Endothelial cell (in vitro differentiated cells): ENCODE data around the gene FNDC5. TPM values are rescaled to one million over a fixed set of nuclear protein-coding genes. Genes with fewer than 3 reads are reported as not detected.
A peak's percentile ranks its signal among the peaks of the same experiment; 100 is the strongest.

ENCODE experiments used
- DNase-seq: peaks from one replicate; pipeline ENCODE4 v3.0.0; 2021; ENCODE audit warnings: low spot score
- H3K27ac Mint-ChIP-seq: one replicate; pipeline ENCODE4 v1.8.0; 2021; ENCODE audit warnings: mixed read lengths, inconsistent platforms; ENCODE audit not compliant: unreplicated experiment
- H3K27me3 Mint-ChIP-seq: one replicate; pipeline ENCODE4 v1.8.0; 2021; ENCODE audit warnings: mild to moderate bottlenecking, moderate library complexity, mixed read lengths, inconsistent platforms; ENCODE audit not compliant: unreplicated experiment
- H3K36me3 Mint-ChIP-seq: one replicate; pipeline ENCODE4 v1.8.0; 2021; ENCODE audit warnings: mild to moderate bottlenecking, low read depth, mixed read lengths, inconsistent platforms; ENCODE audit not compliant: unreplicated experiment
- H3K4me1 Mint-ChIP-seq: one replicate; pipeline ENCODE4 v1.8.0; 2021; ENCODE audit warnings: mild to moderate bottlenecking, mixed read lengths, inconsistent platforms; ENCODE audit not compliant: unreplicated experiment
- H3K4me3 Mint-ChIP-seq: one replicate; pipeline ENCODE4 v1.8.0; 2021; ENCODE audit warnings: mild to moderate bottlenecking, mixed read lengths, inconsistent platforms; ENCODE audit not compliant: unreplicated experiment
- H3K9me3 Mint-ChIP-seq: one replicate; pipeline ENCODE4 v1.8.0; 2021; ENCODE audit warnings: mixed read lengths, inconsistent platforms; ENCODE audit not compliant: unreplicated experiment
- CTCF ChIP-seq: fragments of 200-600 bp; sonication (generic); IDR thresholded peaks from one replicate; pipeline ENCODE4 v1.5.0; 2021; ENCODE audit warnings: antibody characterized with exemption; ENCODE audit not compliant: unreplicated experiment
- total RNA-seq: library from RNA; stranded (reverse); fragmentation: NEBNext Ultra II Directional; extraction: Animal tissue kit (Norgen Biotek cat#: 25700); gene quantifications from one replicate; pipeline ENCODE4 v1.2.1, GENCODE V29; 2021; ENCODE audit not compliant: unreplicated experiment

Gene FNDC5
- total RNA-seq, 1 donor from 2014 or later, result 5.5 TPM

GRCh38 chr1:32874860-32875752 is 4.4 kb upstream of the FNDC5 start:
- peaks cover 12% of the 10 kb centered on the region for H3K4me1 Mint-ChIP-seq
- peaks cover 11% of the 10 kb centered on the region for H3K27me3 Mint-ChIP-seq
- no peaks in the 10 kb centered on the region for H3K36me3 Mint-ChIP-seq
- DNase-seq, result no peak
- H3K9me3 Mint-ChIP-seq, result no peaks in the 10 kb centered on the region
- no peak overlapping the region for H3K27ac Mint-ChIP-seq
- TF ChIP-seq CTCF, result no peak
- no peak overlapping the region for H3K4me3 Mint-ChIP-seq

- TF ChIP-seq CTCF, result no peak
- Mint-ChIP-seq H3K4me3 (no peak overlapping the region), H3K27ac (no peak overlapping the region), H3K36me3 (no peaks in the 10 kb centered on the region), H3K4me1 (peaks cover 21% of the 10 kb centered on the region), H3K27me3 (peaks cover 22% of the 10 kb centered on the region), H3K9me3 (no peaks in the 10 kb centered on the region)
- DNase-seq, result no peak
Observed at GRCh38 chr1:32873484-32873883, 2.8 kb upstream of the FNDC5 start.

GRCh38 chr1:32872192-32872460 is 1.4 kb upstream of the FNDC5 start:
- Mint-ChIP-seq H3K4me3 (no peak overlapping the region), H3K36me3 (peaks cover 1% of the 10 kb centered on the region), H3K9me3 (no peaks in the 10 kb centered on the region), H3K27ac (no peak overlapping the region), H3K4me1 (peaks cover 21% of the 10 kb centered on the region), H3K27me3 (peaks cover 26% of the 10 kb centered on the region)
- no peak for TF ChIP-seq CTCF
- no peak for DNase-seq

GRCh38 chr1:32871364-32872191 is 866 bp upstream of the FNDC5 start:
- Mint-ChIP-seq H3K27me3 (peaks cover 28% of the 10 kb centered on the region), H3K36me3 (peaks cover 3% of the 10 kb centered on the region), H3K4me3 (peak overlapping the region; percentile 38), H3K9me3 (no peaks in the 10 kb centered on the region), H3K4me1 (peaks cover 21% of the 10 kb centered on the region), H3K27ac (no peak overlapping the region)
- DNase-seq, result no peak
- no peak for TF ChIP-seq CTCF
